Measurements from ENCODE around the gene HEATR3.
"Not testable (repeated sequence)": the region's sequence is repeated elsewhere in the genome, so short reads cannot be mapped to it uniquely, and the experiment has no call there.

The HEATR3 gene

GRCh38 chr16:50126183-50126582, 60.4 kb downstream of the HEATR3 start:
- TF ChIP-seq CTCF (conservative IDR thresholded peaks at IDR 0.05; ENCODE audit: control insufficient read depth, insufficient read depth, low read depth, low read length), result no peak
- DNase-seq (ENCODE audit: low read depth), result no peak

GRCh38 chr16:50132571-50132970, 66.8 kb downstream of the HEATR3 start:
- not testable (repeated sequence) for H3K4me3 ChIP-seq (ENCODE audit: control insufficient read depth, low read depth, low read length); DNase-seq (ENCODE audit: low read depth)

More at GRCh38 chr16:50126183-50126582, 60.4 kb downstream of the HEATR3 start:
- H3K4me3 ChIP-seq (ENCODE audit: control insufficient read depth, low read depth, low read length), result no peak overlapping the region

- DNase-seq (ENCODE audit: low read depth), result no peak
- H3K4me3 ChIP-seq (ENCODE audit: control insufficient read depth, low read depth, low read length), result no peak overlapping the region
- TF ChIP-seq CTCF (conservative IDR thresholded peaks at IDR 0.05; ENCODE audit: control insufficient read depth, insufficient read depth, low read depth, low read length), result no peak
Observed at GRCh38 chr16:50133214-50133613, 67.4 kb downstream of the HEATR3 start.

GRCh38 chr16:50136399-50136798, 70.6 kb downstream of the HEATR3 start:
- DNase-seq (ENCODE audit: low read depth), result no peak
- TF ChIP-seq CTCF (conservative IDR thresholded peaks at IDR 0.05; ENCODE audit: control insufficient read depth, insufficient read depth, low read depth, low read length), result peak; percentile 14
- no peak overlapping the region for H3K4me3 ChIP-seq (ENCODE audit: control insufficient read depth, low read depth, low read length)

- DNase-seq (ENCODE audit: low read depth), result no peak
- TF ChIP-seq CTCF (conservative IDR thresholded peaks at IDR 0.05; ENCODE audit: control insufficient read depth, insufficient read depth, low read depth, low read length), result no peak
- no peak overlapping the region for H3K4me3 ChIP-seq (ENCODE audit: control insufficient read depth, low read depth, low read length)
Observed at GRCh38 chr16:50137268-50137667, 71.5 kb downstream of the HEATR3 start.

- H3K4me3 ChIP-seq (ENCODE audit: control insufficient read depth, low read depth, low read length), result no peak overlapping the region
- TF ChIP-seq CTCF (conservative IDR thresholded peaks at IDR 0.05; ENCODE audit: control insufficient read depth, insufficient read depth, low read depth, low read length), result no peak
- DNase-seq (ENCODE audit: low read depth), result no peak
Observed at GRCh38 chr16:50139580-50139979, 73.8 kb downstream of the HEATR3 start.

- TF ChIP-seq CTCF (conservative IDR thresholded peaks at IDR 0.05; ENCODE audit: control insufficient read depth, insufficient read depth, low read depth, low read length), result no peak
- no peak for DNase-seq (ENCODE audit: low read depth)
- no peak overlapping the region for H3K4me3 ChIP-seq (ENCODE audit: control insufficient read depth, low read depth, low read length)
Observed at GRCh38 chr16:50144211-50144610, 78.4 kb downstream of the HEATR3 start.

Measured in fibroblast of mammary gland (primary cell).